ENCODE data around the gene CACNA2D3. TPM values are rescaled to one million over a fixed set of nuclear protein-coding genes. Genes with fewer than 3 reads are reported as not detected.

CACNA2D3 gene
- total RNA-seq, 1 donor from 2014 or later: 3.6 TPM

GRCh38 chr3:54518011-54518675 is 395.8 kb downstream of the CACNA2D3 start:
- ATAC-seq (no peak), DNase-seq (no peak)
- TF ChIP-seq, protein P1, sequence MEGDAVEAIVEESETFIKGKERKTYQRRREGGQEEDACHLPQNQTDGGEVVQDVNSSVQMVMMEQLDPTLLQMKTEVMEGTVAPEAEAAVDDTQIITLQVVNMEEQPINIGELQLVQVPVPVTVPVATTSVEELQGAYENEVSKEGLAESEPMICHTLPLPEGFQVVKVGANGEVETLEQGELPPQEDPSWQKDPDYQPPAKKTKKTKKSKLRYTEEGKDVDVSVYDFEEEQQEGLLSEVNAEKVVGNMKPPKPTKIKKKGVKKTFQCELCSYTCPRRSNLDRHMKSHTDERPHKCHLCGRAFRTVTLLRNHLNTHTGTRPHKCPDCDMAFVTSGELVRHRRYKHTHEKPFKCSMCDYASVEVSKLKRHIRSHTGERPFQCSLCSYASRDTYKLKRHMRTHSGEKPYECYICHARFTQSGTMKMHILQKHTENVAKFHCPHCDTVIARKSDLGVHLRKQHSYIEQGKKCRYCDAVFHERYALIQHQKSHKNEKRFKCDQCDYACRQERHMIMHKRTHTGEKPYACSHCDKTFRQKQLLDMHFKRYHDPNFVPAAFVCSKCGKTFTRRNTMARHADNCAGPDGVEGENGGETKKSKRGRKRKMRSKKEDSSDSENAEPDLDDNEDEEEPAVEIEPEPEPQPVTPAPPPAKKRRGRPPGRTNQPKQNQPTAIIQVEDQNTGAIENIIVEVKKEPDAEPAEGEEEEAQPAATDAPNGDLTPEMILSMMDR (IDR thresholded peaks at IDR 0.05): no peak
- intact Hi-C loops (cut with DNase I): no loop called here
- H3K4me1 ChIP-seq: no peaks in the 10 kb centered on the region
- peaks cover 13% of the 10 kb centered on the region for H3K9me3 ChIP-seq
- no peaks in the 10 kb centered on the region for H3K36me3 ChIP-seq
- H3K27me3 ChIP-seq (ENCODE audit: low read depth): no peaks in the 10 kb centered on the region
- no peak overlapping the region for H3K27ac ChIP-seq
- H3K4me3 ChIP-seq: no peak overlapping the region

DNA sequence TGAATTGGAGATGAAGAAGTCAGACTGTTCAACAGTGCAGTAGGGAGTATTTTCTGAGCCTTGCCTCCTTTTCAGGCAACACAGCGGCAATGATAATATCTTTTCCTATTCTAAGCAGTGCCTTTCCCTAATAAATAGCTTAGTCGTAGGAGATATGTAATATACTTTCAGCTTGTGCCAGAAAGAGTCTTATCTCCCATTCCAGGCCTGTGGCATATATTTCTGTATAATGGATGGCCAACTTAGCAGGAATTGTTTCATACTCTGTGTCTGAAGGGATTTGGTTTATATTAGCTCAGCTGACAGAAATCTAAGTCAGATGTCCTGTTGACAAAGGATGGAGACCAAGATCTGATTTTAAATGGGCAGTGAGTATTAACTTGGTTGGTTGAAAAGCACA is 397.1 kb downstream of the CACNA2D3 start:
- ATAC-seq (no peak), DNase-seq (no peak)
- intact Hi-C loops (cut with DNase I): no loop called here
- no peaks in the 10 kb centered on the region for H3K4me1 ChIP-seq
- H3K4me3 ChIP-seq: no peak overlapping the region
- H3K9me3 ChIP-seq: peaks cover 18% of the 10 kb centered on the region
- TF ChIP-seq, protein P1 (IDR thresholded peaks at IDR 0.05): no peak
- no peak overlapping the region for H3K27ac ChIP-seq
- H3K36me3 ChIP-seq: no peaks in the 10 kb centered on the region
- H3K27me3 ChIP-seq (ENCODE audit: low read depth): no peaks in the 10 kb centered on the region

DNA sequence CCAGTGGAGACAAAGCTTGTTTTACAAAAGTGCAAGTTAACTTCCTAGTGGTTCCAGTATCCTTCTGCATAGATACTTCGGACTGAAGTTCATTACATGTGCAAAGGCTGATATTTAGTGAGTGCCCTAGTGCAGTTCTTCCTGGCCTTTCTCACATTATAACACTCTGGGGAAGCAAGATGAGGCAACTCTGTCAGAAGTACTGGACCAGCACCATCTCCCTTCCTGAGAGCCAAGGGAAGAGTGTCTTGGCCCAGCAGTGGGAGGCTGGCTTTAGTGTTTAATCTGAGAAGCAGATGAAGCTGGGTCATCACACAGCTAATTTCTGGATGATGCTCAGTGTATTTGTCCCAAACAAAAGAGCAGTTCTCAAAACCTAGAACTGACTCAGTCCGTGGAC is 397.7 kb downstream of the CACNA2D3 start:
- TF ChIP-seq, protein P1 (IDR thresholded peaks at IDR 0.05): no peak
- Histone ChIP-seq H3K9me3 (peaks cover 23% of the 10 kb centered on the region), H3K4me3 (no peak overlapping the region), H3K36me3 (no peaks in the 10 kb centered on the region), H3K27ac (no peak overlapping the region), H3K27me3 (ENCODE audit: low read depth) (no peaks in the 10 kb centered on the region), H3K4me1 (no peaks in the 10 kb centered on the region)
- intact Hi-C loops (cut with DNase I): no loop called here
- DNase-seq: no peak
- ATAC-seq: no peak

DNA sequence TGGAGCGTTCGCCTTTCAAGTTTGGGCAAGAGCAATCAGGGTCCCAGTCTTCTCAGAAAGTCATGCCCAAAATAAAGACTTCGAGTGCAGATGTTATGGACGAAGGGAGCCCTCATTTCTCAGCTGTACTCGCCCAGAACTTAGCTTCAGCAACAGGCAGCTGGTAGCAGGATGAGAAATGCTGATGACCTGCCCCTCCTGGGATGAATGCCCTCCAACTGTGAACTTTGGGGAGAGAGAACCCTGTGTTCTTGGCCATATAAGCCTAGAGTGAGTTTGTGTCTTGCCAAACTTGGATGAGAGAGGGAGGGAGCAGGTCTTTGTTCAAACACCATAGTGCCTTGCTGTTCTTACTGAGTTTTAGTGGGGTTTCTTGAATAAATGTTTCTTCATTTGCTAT is 405.2 kb downstream of the CACNA2D3 start:
- TF ChIP-seq, protein P1 (IDR thresholded peaks at IDR 0.05): no peak
- Histone ChIP-seq H3K4me1 (no peaks in the 10 kb centered on the region), H3K9me3 (peaks cover 29% of the 10 kb centered on the region), H3K27me3 (ENCODE audit: low read depth) (no peaks in the 10 kb centered on the region), H3K36me3 (no peaks in the 10 kb centered on the region), H3K4me3 (no peak overlapping the region), H3K27ac (no peak overlapping the region)
- no peak for DNase-seq
- intact Hi-C loops (cut with DNase I): no loop called here
- ATAC-seq: no peak

DNA sequence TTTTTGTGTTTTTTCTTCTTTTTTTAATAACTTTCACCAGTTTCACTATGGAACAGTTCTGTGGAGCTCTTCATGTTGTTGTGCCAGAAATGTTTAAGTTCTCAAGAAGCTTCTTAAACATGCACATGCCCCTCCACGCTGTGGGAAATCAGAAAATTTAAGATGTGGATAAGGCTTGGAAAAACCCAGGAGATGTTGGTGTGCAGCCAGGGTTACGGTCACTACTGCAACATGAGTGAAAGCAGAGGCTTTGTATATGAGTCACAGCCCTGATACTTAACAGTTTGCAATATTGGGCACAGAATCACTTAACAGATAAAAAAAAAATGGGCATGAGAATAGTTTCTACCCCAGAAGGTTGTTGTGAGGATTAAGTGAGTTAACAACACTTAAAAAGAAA is 405.6 kb downstream of the CACNA2D3 start:
- no peak for DNase-seq
- intact Hi-C loops (cut with DNase I): no loop called here
- no peaks in the 10 kb centered on the region for H3K36me3 ChIP-seq
- peaks cover 29% of the 10 kb centered on the region for H3K9me3 ChIP-seq
- TF ChIP-seq, protein P1 (IDR thresholded peaks at IDR 0.05): no peak
- no peaks in the 10 kb centered on the region for H3K27me3 ChIP-seq (ENCODE audit: low read depth)
- ATAC-seq: no peak
- no peaks in the 10 kb centered on the region for H3K4me1 ChIP-seq
- H3K4me3 ChIP-seq: no peak overlapping the region
- no peak overlapping the region for H3K27ac ChIP-seq
